Measurements from ENCODE around the gene FOXP1. TPM values are rescaled to one million over a fixed set of nuclear protein-coding genes. Genes with fewer than 3 reads are reported as not detected.

FOXP1 gene
- total and polyA plus RNA-seq, 2 experiments from 2014 or later = 121 to 132 TPM

- Histone ChIP-seq H3K27ac (no peak overlapping the region), H3K27me3 (no peaks in the 10 kb centered on the region), H3K4me3 (no peak overlapping the region), H3K9me3 (ENCODE audit: low read depth) (no peaks in the 10 kb centered on the region), H3K36me3 (peaks cover 47% of the 10 kb centered on the region), H3K4me1 (ENCODE audit: low read depth) (peaks cover 13% of the 10 kb centered on the region)
- no peak for DNase-seq (ENCODE audit: low read depth in 1 of 2, low spot score in 1 of 2)
- TF ChIP-seq CTCF (IDR thresholded peaks at IDR 0.05; ENCODE audit: low read depth, low read length) = no peak
Observed at GRCh38 chr3:71045917-71046282, 537.6 kb downstream of the FOXP1 start.

GRCh38 chr3:71045212-71045916 is 538.2 kb downstream of the FOXP1 start:
- Histone ChIP-seq H3K4me1 (ENCODE audit: low read depth) (peaks cover 8% of the 10 kb centered on the region), H3K4me3 (no peak overlapping the region), H3K27me3 (no peaks in the 10 kb centered on the region), H3K36me3 (peaks cover 49% of the 10 kb centered on the region), H3K9me3 (ENCODE audit: low read depth) (no peaks in the 10 kb centered on the region), H3K27ac (no peak overlapping the region)
- DNase-seq (ENCODE audit: low read depth in 1 of 2, low spot score in 1 of 2) = no peak
- no peak for TF ChIP-seq CTCF (IDR thresholded peaks at IDR 0.05; ENCODE audit: low read depth, low read length)

- H3K27ac ChIP-seq = peak overlapping the region; percentile 10
- TF ChIP-seq CTCF (IDR thresholded peaks at IDR 0.05; ENCODE audit: low read depth, low read length) = no peak
Observed at GRCh38 chr3:71042759-71043158, 540.8 kb downstream of the FOXP1 start.

GRCh38 chr3:71041371-71041770 is 542.2 kb downstream of the FOXP1 start:
- no peak overlapping the region for H3K27ac ChIP-seq
- H3K4me3 ChIP-seq = no peak overlapping the region
- no peaks in the 10 kb centered on the region for H3K4me1 ChIP-seq (ENCODE audit: low read depth)
- H3K27me3 ChIP-seq = no peaks in the 10 kb centered on the region
- peaks cover 58% of the 10 kb centered on the region for H3K36me3 ChIP-seq
- H3K9me3 ChIP-seq (ENCODE audit: low read depth) = no peaks in the 10 kb centered on the region
- TF ChIP-seq CTCF (IDR thresholded peaks at IDR 0.05; ENCODE audit: low read depth, low read length) = no peak
- DNase-seq (ENCODE audit: low read depth in 1 of 2, low spot score in 1 of 2) = no peak

More at GRCh38 chr3:71042759-71043158, 540.8 kb downstream of the FOXP1 start:
- H3K4me1 ChIP-seq (ENCODE audit: low read depth) = no peaks in the 10 kb centered on the region
- H3K4me3 ChIP-seq = no peak overlapping the region
- peaks cover 61% of the 10 kb centered on the region for H3K36me3 ChIP-seq
- H3K9me3 ChIP-seq (ENCODE audit: low read depth) = no peaks in the 10 kb centered on the region
- no peak for DNase-seq (ENCODE audit: low read depth in 1 of 2, low spot score in 1 of 2)
- no peaks in the 10 kb centered on the region for H3K27me3 ChIP-seq

GRCh38 chr3:71039332-71039731 is 544.2 kb downstream of the FOXP1 start:
- Histone ChIP-seq H3K36me3 (peaks cover 38% of the 10 kb centered on the region), H3K4me3 (no peak overlapping the region), H3K27ac (no peak overlapping the region), H3K4me1 (ENCODE audit: low read depth) (no peaks in the 10 kb centered on the region), H3K27me3 (no peaks in the 10 kb centered on the region), H3K9me3 (ENCODE audit: low read depth) (no peaks in the 10 kb centered on the region)
- no peak for DNase-seq (ENCODE audit: low read depth in 1 of 2, low spot score in 1 of 2)
- TF ChIP-seq CTCF (IDR thresholded peaks at IDR 0.05; ENCODE audit: low read depth, low read length) = no peak

Measured in cardiac muscle cell (in vitro differentiated cells and primary cell).